Fibroblast of villous mesenchyme (primary cell): ENCODE results near the gene KCNQ1. TPM values are rescaled to one million over a fixed set of nuclear protein-coding genes. Genes with fewer than 3 reads are reported as not detected.

Source experiments
- DNase-seq: peaks from one replicate; pipeline ENCODE4 v3.0.0-alpha.2; 2010; ENCODE audit warnings: low read depth
- H3K4me3 ChIP-seq: 2 replicates; pipeline ENCODE4 v1.5.1; 2011; ENCODE audit warnings: low read depth, mild to moderate bottlenecking, low read length
- total RNA-seq: library from RNA; depleted of rRNA; stranded (reverse); fragments of >200 nt; gene quantifications from 2 replicates; pipeline ENCODE4 v1.2.3, GENCODE V29; 2012
- TF ChIP-seq, protein P1 (sequence below): IDR thresholded peaks from 2 replicates; pipeline ENCODE4 v1.5.1; 2012; ENCODE audit warnings: low read depth, mild to moderate bottlenecking, low read length; ENCODE audit not compliant: insufficient read depth

Gene KCNQ1
- total RNA-seq, 1 donor, result not detected

- no peak overlapping the region for H3K4me3 ChIP-seq
- TF ChIP-seq, protein P1, sequence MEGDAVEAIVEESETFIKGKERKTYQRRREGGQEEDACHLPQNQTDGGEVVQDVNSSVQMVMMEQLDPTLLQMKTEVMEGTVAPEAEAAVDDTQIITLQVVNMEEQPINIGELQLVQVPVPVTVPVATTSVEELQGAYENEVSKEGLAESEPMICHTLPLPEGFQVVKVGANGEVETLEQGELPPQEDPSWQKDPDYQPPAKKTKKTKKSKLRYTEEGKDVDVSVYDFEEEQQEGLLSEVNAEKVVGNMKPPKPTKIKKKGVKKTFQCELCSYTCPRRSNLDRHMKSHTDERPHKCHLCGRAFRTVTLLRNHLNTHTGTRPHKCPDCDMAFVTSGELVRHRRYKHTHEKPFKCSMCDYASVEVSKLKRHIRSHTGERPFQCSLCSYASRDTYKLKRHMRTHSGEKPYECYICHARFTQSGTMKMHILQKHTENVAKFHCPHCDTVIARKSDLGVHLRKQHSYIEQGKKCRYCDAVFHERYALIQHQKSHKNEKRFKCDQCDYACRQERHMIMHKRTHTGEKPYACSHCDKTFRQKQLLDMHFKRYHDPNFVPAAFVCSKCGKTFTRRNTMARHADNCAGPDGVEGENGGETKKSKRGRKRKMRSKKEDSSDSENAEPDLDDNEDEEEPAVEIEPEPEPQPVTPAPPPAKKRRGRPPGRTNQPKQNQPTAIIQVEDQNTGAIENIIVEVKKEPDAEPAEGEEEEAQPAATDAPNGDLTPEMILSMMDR, result no peak
- no peak for DNase-seq
These were observed 13.5 kb downstream of the KCNQ1 start for GRCh38 chr11:2458321-2458720.

GRCh38 chr11:2459016-2459725 is 14.4 kb downstream of the KCNQ1 start:
- TF ChIP-seq, protein P1, result no peak
- no peak overlapping the region for H3K4me3 ChIP-seq
- no peak for DNase-seq

DNA sequence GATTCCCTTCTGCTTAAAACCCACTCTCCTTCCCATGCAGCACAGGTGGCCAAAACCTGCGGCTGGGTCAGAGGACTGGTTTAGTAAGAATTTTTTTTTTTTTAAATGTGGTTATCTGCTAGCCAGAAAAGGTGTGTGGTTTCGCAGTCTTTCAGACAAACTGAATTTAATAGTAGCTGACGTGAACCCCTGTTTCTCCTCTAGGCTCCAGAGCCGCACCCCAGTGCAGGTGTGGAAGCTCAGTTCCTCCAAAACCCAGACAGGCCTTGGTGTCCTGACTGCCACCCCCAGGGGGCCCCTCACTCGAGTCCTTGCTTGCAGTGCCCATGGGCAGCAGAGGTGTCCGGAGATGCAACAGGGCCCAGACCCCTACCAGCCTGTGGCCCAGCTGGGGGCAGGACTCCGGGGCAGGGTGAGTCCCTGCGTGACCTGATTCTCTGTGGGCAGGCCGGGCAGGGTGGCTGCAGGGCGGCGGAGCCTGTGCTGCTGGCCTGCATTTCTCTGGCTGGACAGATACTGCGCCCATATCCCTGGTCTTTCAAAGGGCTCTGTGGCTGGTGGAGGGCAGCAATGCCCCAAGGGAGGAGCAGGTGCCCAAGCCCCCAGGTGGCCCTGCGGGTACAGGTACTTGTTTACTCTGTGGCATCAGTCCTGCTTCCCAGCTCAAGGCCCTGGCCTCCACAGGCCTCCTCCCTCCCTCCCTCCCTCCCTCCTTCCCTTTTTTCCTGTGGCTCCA is 15.2 kb downstream of the KCNQ1 start:
- no peak overlapping the region for H3K4me3 ChIP-seq
- no peak for DNase-seq
- TF ChIP-seq, protein P1, result no peak

- TF ChIP-seq, protein P1, result no peak
- DNase-seq, result no peak
- no peak overlapping the region for H3K4me3 ChIP-seq
These were observed 15.9 kb downstream of the KCNQ1 start for GRCh38 chr11:2460540-2461252.

DNA sequence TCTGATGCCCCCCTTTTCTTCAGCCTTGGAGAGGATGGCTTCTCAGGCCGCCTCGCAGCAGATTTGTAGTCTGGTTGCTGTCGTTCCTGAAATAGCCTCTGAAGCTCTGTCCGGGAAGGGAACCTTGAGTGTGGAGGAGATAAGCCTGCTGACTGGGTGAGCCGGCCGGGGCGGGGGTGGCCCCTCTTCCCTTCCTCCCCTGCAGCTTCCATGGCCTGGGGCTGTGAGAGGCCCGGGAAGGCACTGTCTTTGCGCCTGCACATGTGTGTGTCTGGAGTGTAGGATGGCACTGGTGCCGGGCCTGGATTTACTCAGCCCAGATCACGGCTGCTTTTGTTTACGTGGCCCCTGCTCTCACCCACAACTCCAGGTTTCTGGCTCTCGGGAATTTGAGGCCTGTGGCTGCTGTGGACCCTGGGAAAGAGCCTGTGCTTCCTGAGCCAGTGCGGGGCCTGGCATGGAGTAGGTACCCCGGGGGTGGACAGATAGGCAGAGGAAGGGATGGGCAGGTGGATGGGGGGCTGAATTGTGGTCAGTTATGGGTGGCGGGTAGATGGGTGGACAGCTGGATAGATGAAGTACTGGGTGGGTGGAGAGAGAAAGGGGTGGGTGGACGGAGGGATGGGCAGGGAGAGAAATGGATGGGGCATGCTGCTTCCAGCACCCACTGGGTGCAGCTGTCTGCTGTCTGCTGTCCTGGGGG is 16.6 kb downstream of the KCNQ1 start:
- no peak overlapping the region for H3K4me3 ChIP-seq
- TF ChIP-seq, protein P1, result no peak
- DNase-seq, result no peak

DNA sequence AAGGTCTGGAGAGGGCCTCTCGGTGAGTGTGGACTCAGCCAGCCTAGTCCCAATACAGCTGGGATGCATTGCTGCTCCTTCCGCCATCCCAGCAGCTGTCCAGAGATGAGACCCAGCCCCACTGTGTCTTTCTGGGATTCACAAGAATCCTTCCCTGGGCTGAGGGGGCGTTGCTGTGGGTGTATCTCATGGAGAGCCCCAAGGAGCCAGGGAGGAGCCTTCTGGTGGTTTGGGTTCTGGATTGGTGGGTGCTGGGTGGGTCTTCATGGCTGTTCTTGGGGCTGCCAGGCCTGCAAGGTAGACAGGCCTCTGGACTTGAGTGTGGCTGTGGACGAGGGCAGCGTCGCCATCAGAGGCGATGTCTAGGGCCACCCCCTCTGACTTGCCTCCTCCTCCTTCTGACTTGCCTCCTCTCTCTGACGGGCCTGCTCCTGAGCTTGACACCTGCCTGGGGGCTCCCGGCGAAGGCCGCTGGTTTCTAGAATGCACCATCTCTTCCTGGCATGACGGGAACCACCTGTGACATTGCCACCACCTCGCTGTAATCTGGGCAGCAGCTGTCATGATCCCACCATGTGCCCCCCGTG is 17.2 kb downstream of the KCNQ1 start:
- H3K4me3 ChIP-seq, result no peak overlapping the region
- DNase-seq, result no peak
- TF ChIP-seq, protein P1, result no peak
